MM.1S (cell line): ENCODE data around the gene BRPF3.

ENCODE experiments used
- CTCF ChIP-seq: fragments of 300-600 bp; sonication (generic); IDR thresholded peaks from 2 replicates; pipeline ENCODE4 v1.5.1; 2016; ENCODE audit warnings: antibody characterized with exemption, low read length, mixed read lengths
- EZH2 ChIP-seq: fragments of 300-600 bp; sonication (generic); optimal IDR thresholded peaks from 2 replicates; pipeline ENCODE3; 2017; ENCODE audit warnings: low read depth, mild to moderate bottlenecking, antibody characterized with exemption, low read length, mixed read lengths
- EZH2phosphoT487 ChIP-seq: fragments of 300-600 bp; sonication (generic); IDR thresholded peaks from 2 replicates; pipeline ENCODE4 v1.6.1; 2018; ENCODE audit warnings: antibody characterized with exemption, low read length

DNA sequence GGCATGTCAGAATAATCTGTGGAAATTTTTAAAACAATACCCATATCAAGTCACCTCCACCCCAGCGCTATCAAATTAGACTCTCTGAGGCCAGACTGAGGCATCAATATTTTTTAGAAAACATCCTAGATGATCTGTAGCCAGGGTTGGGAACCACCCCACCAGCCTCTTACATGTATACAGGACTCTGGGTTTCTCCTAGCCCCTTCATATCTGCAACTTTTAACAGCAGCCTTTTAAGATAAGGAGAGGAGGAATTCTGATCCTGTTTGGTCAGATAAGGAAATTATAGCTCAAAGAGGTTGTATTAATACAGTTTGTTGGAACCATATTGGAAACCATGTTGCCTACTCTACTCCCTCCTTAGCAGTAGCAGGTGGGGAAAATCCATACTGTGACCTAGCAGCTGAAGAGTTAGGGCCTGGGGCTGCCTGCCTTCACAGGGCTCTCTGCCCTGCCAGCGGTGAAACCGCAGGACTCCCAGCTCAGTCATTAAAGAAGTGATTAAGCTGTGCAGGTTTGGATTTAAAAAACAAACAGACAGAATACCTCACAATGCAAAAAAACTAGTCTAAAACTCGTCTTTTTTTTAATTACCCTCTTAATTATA, 30.0 kb downstream of the BRPF3 start:
- no peak for TF ChIP-seq CTCF
- no peak for TF ChIP-seq EZH2phosphoT487
- TF ChIP-seq EZH2 = no peak
